Cerebellar nuclear complex (tissue), 1 donor: Measurements from ENCODE around the gene VAV1.
"Not testable (repeated sequence)": the region's sequence is repeated elsewhere in the genome, so short reads cannot be mapped to it uniquely, and the experiment has no call there.

Source experiments
- DNase-seq, 2 experiments: peaks; one replicate each; lab custom pipeline; 2025; lab: John Stamatoyannopoulos, UW

VAV1 gene

DNA sequence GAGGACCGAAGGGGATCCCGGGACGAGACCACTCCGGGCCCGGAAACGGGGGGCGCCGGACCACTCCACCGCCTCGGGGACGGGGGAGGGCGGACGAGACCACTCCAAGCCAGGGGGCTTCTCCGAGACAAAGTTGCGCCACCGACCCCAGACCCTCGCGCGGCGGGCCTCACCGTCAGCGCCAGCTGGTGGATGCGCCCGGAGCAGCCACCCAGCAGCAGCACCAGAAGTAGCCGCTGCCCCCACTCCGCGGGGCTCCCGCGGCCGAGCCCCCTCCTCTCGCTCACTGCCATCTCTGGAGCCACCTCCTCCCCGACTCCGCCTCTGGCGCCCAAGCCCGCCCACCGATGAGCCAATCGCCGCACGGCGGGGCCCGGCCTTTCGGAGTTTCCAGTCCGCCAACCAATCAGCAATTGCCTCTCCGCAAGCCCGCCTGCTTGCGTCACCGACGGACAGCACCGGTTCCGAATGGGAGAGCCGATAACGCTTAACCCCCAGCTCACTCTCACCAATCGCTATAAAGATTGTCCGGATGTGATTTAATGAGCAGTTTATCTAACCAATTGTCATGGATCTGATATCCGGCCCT, 35.1 kb upstream of the VAV1 start, which contains the start of gene GPR108:
TSS of gene GPR108 (minus strand) at position 297 of the 589 bp plus-strand sequence. CDS start at position 293, 4 bp downstream.
- DNase-seq = peak; percentile 99

- DNase-seq = no peak
Measured at GRCh38 chr19:6737873-6738786, 34.4 kb upstream of the VAV1 start.

DNA sequence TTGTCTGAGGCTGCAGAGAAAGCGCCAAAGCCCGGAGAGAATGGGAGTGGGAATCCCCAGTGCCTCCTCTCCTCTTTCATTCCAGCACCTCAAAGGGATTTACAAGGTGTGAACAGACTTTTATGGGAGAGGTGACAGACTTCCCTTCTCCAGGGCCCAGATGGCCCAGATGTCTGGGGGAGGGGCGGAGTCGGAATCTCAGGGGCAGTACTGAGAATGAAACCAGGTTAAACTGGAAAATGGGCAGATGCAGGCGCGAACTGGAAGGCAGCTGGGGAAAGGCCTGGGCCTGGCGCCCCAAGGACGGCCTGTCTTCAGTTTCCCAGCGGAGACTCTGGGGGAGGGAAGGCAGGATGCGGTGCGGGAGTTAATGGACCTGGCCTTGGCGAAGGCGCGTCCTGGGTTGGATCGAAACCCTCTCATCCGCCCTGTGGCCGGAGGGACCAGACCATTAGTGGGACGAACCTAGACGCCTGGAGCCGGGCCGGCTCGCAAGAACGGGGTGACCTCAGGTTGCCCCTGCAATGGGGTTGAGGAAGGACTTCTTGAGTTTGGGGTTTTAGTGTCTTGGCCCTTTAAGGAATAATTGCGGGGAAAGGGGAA, 33.6 kb upstream of the VAV1 start:
- no peak for DNase-seq

- no peak for DNase-seq
Measured at GRCh38 chr19:6739390-6739882, 33.1 kb upstream of the VAV1 start, which contains the start of gene TRIP10. Gene TRIP10 (plus strand): TSS chr19:6739680. CDS start chr19:6739762, 82 bp downstream.

- no peak for DNase-seq
Measured at GRCh38 chr19:6739883-6740588, 32.5 kb upstream of the VAV1 start.

GRCh38 chr19:6740589-6741343, 31.7 kb upstream of the VAV1 start:
- no peak for DNase-seq

- no peak for DNase-seq
Measured at GRCh38 chr19:6743066-6743465, 29.4 kb upstream of the VAV1 start.

GRCh38 chr19:6743714-6744380, 28.7 kb upstream of the VAV1 start:
- DNase-seq = no peak

DNA sequence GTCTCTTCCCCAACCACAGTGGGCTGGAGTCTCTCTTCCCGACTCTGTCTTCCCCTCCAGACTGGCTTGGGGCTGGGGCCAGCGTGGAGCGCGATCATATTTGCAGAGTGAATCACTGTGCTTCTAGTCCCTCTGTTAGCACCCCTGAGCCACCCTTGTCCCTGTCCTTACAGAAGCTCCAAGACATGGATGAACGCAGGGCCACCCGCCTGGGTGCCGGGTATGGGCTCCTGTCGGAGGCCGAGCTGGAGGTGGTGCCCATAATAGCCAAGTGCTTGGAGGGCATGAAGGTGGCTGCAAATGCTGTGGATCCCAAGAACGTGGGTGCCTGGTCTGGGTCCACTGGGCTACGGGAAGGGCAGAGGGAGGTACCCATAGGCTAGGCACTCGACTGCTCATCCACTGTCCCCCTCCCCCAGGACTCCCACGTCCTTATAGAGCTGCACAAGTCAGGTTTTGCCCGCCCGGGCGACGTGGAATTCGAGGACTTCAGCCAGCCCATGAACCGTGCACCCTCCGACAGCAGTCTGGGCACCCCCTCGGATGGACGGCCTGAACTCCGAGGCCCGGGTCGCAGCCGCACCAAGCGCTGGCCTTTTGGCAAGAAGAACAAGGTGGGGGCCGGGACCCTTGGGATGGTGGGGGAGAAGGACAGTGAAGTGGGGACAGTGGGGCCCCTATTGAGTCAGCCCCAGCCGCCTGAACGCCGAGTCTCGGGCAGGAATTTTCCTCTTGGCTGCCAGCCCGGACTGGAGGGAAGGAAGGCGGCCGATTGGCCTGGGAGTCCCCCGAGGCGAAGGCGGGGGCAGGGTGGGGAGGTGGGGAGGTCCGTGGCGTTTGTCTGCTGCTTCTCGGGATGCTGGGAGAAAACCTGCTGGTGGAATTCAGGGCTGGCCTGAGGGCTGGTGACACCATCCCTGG, 27.9 kb upstream of the VAV1 start:
- no peak for DNase-seq

- DNase-seq = no peak
Measured at GRCh38 chr19:6745965-6746364, 26.5 kb upstream of the VAV1 start.

- not testable (repeated sequence) for DNase-seq
Measured at GRCh38 chr19:6748543-6748942, 24.0 kb upstream of the VAV1 start.

GRCh38 chr19:6750062-6750461, 22.4 kb upstream of the VAV1 start:
- DNase-seq = no peak

DNA sequence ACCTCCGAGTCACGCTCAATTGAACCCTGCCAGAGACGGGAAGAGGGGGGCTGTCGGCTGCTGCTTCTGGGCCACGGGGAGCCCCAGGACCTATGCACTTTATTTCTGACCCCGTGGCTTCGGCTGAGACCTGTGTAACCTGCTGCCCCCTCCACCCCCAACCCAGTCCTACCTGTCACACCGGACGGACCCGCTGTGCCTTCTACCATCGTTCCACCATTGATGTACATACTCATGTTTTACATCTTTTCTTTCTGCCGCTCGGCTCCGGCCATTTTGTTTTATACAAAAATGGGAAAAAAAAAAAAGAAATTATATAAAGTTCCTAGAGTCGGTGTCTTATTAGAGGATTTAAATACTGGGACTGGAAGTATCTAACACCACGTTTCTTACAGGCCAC, 21.3 kb upstream of the VAV1 start:
- no peak for DNase-seq

DNA sequence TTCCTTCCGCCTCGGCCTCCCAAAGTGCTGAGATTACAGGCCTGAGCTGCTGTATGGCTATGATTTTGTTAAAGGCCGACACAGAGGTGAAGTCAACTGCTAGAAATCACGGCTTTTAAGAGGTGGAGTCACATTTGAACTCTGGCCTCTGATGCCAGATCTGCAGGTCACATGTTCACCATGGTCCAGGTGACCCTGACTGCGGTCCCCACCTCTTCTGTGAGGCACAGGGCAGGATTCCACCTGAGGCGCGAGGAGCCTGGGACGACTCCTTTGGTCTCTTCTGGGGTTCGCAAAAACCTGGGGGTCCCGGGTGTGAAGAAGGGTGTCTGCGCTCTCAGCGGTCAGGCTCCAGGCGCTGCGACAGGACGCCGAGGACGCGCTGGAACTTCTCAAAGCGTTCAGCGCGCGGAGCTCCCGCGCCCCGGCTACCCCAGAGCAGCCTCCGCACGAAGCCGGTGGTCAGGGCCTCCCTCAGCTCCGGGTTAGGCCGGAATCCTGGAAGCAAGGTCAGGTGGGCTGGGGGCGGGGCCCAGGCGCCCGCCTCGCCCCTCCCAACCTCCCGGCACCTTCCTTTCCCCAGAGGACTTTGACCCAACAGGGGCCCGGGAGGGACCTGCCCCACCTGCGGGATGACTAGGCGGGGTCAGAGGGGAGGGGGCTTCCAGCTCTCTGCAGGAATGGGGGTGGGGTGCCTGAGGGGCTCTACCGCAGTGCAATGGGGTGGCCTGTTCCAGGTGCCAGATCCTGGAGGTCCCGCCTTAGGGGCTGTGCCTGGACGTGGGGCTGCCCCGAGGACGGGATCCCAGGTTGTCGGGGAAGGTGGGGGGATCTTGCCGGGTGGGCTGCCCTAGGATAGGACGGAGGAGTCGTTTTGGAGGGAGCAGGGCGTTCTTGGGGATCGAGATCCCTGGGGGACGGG, 20.0 kb upstream of the VAV1 start:
- no peak for DNase-seq

GRCh38 chr19:6753178-6754031, 19.1 kb upstream of the VAV1 start:
- no peak for DNase-seq

GRCh38 chr19:6754136-6754535, 18.4 kb upstream of the VAV1 start:
- DNase-seq = no peak

DNA sequence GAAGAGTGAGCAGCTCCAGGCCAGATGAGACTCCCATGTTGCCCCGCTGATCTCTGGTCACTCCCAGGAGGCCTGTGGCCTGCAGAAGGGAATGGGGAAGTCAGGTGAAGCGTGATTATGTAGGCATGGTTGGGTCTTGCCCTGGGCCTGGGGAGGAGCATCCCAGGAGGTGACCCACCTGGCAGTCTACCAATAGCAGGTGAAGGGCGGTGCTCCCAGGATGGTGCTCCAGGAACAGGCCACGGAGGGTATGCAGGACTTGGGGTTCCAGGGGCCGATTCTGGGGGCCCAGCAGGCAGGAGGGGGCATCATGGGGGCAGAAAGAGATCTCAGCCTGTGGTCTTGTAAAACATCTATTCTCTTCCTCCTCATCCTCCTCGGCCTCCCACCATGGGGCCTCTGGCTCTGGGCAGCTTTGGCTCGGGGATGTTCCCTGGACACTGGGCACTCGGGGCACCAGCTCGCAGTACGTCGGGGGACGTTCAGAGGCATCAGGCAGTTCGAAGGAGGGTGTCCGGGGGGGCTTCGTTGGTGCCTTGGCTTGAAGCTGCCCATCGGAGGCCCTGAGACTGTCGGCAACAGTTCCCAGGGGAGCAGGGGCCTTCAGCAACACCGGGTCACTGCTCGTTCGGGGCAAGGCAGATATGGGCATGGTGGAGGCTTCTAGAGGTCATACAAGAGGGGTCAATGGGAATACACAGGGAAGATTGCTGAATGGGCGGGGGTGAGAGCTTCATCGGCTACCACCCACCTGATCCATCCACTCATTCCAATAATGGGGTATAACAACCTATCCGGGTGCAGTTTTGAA, 17.6 kb upstream of the VAV1 start:
- DNase-seq = no peak
